HG03139 (cell line): ENCODE results near the gene CEP152.
"Not testable (repeated sequence)": the region's sequence is repeated elsewhere in the genome, so short reads cannot be mapped to it uniquely, and the experiment has no call there.

Experiments used
- ATAC-seq: cut with Tn5 transposase; IDR thresholded peaks from one replicate; pipeline ENCODE4 v1.9.1; 2021; ENCODE audit not compliant: unreplicated experiment

Gene CEP152

GRCh38 chr15:48805591-48805990 is 5.3 kb downstream of the CEP152 start:
- no peak for ATAC-seq

GRCh38 chr15:48803877-48804276 is 7.0 kb downstream of the CEP152 start:
- no peak for ATAC-seq

GRCh38 chr15:48802867-48803266 is 8.0 kb downstream of the CEP152 start:
- ATAC-seq: no peak

DNA sequence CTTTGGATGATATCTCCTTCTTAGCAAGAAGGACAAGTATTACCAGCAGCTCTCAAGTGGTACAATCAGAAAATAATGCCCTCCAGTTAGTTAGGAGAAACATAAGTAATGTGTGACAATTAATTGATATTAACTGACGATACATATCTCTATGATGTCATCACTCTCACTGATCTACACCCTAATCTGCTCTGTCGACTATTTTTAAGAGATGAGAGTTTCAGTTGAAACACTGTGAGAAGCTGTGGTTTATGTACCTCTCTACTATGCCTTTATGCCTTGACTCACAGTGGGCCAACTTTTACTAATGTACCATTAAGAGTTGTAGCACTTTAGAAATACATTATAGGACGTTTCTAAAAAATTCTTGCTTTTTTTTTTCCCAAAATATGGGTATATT is 8.6 kb downstream of the CEP152 start:
- no peak for ATAC-seq

DNA sequence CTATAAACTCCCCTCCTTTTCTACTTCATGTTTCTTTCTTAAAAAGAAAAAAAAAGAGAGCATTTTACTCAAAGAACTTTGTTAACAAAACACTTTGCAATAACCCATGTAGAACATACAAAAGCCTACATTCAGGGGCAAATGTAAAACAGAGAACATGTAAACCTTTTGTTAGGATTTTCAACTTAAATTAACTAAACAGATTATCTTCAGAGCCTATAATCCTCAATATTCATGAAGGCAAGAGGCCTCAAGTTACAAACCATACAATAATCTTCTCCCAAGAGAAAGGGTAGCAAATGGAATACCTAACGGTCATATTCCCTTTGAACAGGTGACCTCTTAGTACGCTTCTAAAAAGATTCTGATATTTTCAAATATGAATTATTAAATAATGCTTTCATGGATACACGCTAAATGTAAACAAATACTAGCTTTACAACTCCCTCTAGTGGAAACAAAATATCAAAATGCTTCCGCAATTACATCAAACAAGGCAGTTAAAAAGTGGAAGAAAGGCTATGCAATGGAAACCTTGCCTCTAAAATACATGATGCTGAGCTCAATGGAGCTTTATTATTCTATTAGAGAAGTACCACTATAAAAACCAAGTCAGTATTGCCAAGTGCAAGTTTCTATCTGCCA is 9.9 kb downstream of the CEP152 start:
- no peak for ATAC-seq

DNA sequence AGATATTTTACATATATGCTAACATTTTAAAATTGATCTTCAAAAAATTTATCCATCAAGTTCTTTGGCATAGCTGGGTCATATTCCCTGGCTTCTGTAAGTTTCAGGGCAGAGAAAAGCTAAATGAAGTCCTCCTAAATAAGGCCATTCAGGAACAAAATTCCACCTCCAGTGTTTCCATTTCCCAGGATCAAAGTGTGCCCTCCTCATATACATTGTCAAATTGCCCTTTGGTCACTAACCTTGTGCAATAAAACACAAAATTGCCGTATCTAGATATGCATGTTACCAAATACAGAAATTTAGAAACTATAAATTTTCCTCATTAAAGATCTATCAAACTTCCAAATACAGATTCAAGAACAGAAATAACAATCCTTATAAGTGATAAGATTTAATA is 10.6 kb downstream of the CEP152 start:
- ATAC-seq: no peak

DNA sequence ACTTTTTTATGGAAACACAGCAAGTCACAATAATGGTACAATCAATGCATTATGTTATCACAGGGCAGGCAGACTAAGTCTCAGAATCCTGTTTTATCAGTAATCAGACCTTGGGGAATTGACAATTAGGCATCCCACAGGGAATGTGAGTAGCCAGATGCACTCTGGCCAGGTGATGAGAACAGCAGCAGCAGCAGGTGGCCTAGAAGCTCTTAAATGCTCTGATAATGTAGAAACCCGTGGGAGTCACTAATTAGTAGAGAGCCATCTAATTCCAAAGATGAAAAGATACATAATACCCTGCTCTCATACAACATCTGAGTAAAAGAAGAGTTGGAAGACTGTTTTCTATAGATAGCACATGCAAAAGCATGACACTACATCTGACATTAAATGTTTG is 12.6 kb downstream of the CEP152 start:
- ATAC-seq: no peak

- ATAC-seq: peak; percentile 69
Measured at GRCh38 chr15:48796930-48797329, 13.9 kb downstream of the CEP152 start.

- ATAC-seq: no peak
Measured at GRCh38 chr15:48796521-48796920, 14.3 kb downstream of the CEP152 start.

DNA sequence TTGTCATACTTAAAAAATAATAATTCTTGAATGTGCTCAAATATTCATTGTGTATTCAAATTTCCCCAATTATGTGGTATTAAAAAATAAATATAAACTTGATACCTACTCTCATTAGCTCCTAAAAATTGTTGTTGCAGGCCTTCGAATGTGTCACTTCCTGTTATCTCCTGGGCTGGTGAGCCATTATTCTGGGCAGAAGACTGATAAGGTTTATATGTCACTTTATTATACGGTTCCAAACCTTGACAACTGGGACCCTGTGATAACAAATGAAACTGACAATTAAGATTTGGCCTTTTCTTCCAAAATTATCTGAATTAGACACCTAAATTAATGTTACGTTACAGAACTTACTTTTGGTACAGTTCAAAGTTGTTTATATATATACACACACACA is 15.0 kb downstream of the CEP152 start:
- ATAC-seq: no peak

- peak; percentile 69 for ATAC-seq
Measured at GRCh38 chr15:48794697-48795134, 16.2 kb downstream of the CEP152 start.

DNA sequence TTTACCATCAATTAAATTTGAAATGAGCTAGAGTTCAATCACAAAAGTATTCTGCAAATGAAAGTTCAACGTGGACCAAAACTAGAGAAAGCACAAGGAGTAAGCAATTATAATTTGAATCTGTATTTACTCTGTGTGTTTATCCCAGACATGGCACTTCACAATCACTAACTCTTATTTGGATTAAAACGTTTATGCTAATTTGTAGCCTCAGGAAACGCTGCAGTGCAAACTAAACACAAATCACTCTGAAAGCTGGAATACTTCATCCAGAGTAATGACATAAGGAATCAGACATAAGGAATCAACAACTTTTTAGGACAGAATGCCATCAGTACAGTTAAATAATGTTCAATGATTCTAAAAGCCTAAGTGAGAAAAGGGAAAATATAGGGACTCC is 18.5 kb downstream of the CEP152 start:
- no peak for ATAC-seq

DNA sequence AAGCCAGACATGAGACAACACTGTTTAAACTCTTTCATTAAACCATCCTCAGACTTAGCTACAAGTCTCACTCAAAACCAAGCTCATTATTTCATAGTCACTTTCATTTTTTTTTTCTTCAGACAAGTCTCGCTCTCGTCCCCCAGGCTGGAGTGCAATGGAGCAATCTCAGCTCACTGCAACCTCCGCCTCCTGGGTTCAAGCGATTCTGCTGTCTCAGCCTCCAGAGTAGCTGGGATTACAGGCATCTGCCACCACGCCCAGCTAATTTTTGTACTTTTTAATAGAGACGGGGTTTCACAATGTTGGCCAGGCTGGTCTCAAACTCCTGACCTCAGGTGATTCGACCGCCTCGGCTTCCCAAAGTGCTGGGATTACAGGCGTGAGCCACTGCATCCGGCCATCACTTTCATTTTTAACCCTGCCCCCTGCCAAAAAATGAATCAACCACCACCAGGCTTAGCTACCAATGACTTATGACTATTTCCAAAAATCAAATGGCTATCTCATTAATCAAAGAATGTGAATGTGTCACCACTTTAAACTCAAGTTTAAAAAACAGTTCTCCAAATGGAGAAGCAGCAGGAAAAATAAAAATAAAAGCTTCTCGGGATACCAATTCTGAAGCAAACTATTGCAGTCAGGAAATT is 20.3 kb downstream of the CEP152 start:
- ATAC-seq: not testable (repeated sequence)

GRCh38 chr15:48785712-48786111 is 25.2 kb downstream of the CEP152 start:
- ATAC-seq: no peak

DNA sequence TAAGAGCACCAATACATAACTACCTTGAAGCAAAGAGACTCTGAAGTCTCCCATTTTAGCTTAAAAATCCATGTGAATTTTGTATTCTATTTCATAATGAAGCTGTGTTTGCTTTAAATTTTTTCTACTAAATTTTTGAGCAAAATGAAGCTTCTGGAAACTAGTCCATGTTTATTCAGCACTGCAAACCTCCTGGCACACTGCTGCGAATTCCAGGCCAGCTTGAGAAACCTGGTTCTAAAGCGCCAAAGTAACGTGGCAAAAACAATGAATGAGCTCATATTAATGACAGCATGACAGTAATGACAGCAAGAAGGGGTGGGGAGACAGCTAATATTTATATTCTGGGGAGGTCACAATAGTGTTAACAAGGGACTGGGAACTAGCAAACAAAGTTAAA is 25.7 kb downstream of the CEP152 start:
- ATAC-seq: no peak

DNA sequence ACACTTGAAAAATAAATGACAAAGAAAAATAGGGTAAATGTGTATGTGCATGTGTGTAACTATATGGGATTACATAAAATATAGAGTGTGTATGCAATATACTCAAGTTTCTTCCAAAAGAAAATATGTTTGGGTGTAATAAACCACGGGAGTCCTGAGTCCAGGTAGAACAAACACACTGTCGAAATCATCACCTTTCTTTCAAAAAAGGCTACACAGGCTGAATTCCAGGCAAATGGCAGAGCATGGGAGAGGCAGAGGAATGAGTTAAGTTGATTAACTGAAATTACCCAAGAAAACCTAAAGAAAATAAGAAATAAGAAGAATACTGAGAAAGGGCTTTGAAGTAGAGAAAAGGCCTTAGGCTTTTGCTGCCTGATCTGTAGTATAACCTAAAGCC is 26.1 kb downstream of the CEP152 start:
- ATAC-seq: no peak

DNA sequence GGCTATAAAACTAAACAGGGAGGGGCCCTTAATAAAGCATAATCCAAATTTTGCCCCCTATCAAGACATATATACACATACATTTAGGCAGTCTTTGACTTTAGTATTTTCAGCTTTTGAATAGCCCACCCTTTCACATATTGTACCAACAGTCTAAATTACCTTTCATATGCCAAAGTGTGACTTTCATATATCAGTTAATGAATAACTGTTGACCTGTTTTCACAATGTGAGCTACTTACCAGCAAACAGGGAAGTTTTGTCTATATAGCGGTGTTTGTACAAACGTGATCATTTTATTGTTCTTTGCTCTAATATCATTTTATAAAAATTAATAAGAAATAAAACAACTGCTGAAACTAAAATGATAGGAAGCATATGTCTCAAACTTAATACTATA is 28.0 kb downstream of the CEP152 start:
- ATAC-seq: no peak

DNA sequence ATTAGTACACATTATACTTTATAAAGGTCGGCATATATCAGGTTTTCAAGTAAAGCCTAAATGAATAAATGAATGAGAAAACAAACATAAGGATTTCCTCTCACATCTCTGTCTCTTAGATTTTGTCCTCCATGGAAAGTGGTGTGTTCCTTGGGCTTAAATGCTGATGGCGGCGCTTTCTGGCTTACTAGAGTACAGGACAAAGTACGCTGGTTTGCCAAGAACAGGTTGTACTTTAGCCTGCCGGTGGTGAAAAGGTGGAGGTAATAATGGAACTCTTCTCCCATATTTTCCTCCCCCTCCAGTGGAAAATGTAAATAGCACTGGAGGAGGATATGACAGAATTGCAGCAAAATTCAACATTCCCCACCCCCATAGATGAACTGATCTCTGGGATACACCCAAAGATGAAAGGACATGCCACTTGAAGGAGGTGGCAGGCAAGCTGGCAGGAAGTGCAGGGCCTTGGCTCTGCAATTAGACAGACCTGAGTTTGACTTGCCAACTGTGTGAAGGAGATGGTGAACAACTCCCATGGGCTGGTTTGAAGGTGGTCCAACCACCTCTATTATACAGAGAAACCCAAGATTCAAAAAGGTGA is 29.3 kb downstream of the CEP152 start:
- ATAC-seq: no peak

GRCh38 chr15:48781017-48781416 is 29.9 kb downstream of the CEP152 start:
- no peak for ATAC-seq

- no peak for ATAC-seq
Measured at GRCh38 chr15:48778331-48778730, 32.5 kb downstream of the CEP152 start.

DNA sequence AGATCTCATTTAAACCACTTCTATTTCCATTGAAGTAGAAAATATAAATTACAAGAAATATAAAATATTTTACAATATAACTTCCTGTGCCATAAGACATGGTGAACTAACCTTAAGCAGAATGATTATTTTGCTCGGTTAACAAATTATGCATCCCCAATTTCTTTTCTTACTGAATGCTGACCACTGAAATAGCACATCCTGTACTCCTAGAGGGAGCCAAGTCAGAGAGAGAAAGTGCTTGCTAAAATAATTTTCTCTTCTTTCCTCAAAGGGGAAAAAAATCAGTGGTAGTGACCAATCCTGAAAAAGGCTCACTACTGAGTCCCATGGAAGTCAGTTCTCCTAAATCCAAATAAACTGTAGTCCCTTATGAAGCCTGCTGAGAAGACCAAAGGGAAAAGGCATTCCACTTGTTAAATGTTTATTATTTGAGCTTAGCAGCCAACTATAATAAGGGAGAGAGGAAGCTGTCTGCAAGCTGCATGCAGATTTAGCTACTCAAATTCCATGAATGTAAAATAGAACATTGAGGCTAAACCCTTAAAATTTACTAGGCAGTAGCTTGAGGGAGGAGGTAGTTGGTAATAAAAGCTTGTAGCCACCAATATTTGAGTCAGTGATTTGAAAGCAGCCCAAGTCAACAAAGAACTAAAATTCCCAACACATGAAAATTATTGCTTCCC is 33.1 kb downstream of the CEP152 start:
- no peak for ATAC-seq

- no peak for ATAC-seq
Measured at GRCh38 chr15:48775546-48775945, 35.3 kb downstream of the CEP152 start.
